ENCODE results near the gene VPS4A. TPM values are rescaled to one million over a fixed set of nuclear protein-coding genes. Genes with fewer than 3 reads are reported as not detected.

The VPS4A gene
- total RNA-seq, 1 donor from 2014 or later = 27.4 TPM

GRCh38 chr16:69315486-69316311 is 4.5 kb downstream of the VPS4A start:
- H3K4me3 ChIP-seq = no peak overlapping the region
- H3K36me3 ChIP-seq = peaks cover 71% of the 10 kb centered on the region
- no peak overlapping the region for H3K27ac ChIP-seq (replicated peaks)
- H3K4me1 ChIP-seq = peaks cover 45% of the 10 kb centered on the region
- intact Hi-C loops (cut with micrococcal nuclease) = no loop called here
- no peaks in the 10 kb centered on the region for H3K27me3 ChIP-seq (ENCODE audit: low read depth)
- no peak for TF ChIP-seq CTCF (IDR thresholded peaks at IDR 0.05; ENCODE audit: borderline replicate concordance)
- no peak for DNase-seq
- no peaks in the 10 kb centered on the region for H3K9me3 ChIP-seq (replicated peaks)

DNA sequence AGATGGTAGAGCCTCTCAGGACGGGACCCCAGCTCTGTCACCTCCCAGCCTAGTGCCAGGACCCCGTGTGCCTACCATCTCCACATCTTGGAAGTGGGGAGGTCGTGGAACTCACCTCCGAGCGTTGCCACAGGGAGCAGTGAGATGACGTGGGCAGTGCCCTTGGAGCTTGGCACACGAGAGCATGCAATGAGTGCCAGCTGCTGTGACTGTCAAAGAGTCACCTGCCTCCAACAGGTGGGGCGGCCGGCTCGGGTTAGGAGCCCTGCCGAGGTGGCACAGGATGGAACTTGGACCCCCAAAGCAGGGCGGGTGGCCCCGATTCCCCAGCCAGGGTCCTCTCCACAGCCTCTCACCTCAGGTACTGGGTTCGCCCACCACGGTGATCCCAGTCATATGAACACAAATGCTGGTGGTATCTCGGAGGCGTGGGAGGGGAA is 5.5 kb downstream of the VPS4A start:
- peaks cover 40% of the 10 kb centered on the region for H3K4me1 ChIP-seq
- TF ChIP-seq CTCF (IDR thresholded peaks at IDR 0.05; ENCODE audit: borderline replicate concordance) = no peak
- intact Hi-C loops (cut with micrococcal nuclease) = no loop called here
- H3K36me3 ChIP-seq = peaks cover 80% of the 10 kb centered on the region
- no peak overlapping the region for H3K4me3 ChIP-seq
- no peak for DNase-seq
- no peak overlapping the region for H3K27ac ChIP-seq (replicated peaks)
- no peaks in the 10 kb centered on the region for H3K9me3 ChIP-seq (replicated peaks)
- no peaks in the 10 kb centered on the region for H3K27me3 ChIP-seq (ENCODE audit: low read depth)

- Histone ChIP-seq H3K27me3 (ENCODE audit: low read depth) (no peaks in the 10 kb centered on the region), H3K4me1 (peaks cover 22% of the 10 kb centered on the region), H3K36me3 (peaks cover 97% of the 10 kb centered on the region), H3K27ac (replicated peaks) (no peak overlapping the region), H3K4me3 (no peak overlapping the region), H3K9me3 (replicated peaks) (no peaks in the 10 kb centered on the region)
- TF ChIP-seq CTCF (IDR thresholded peaks at IDR 0.05; ENCODE audit: borderline replicate concordance) = no peak
- intact Hi-C loops (cut with micrococcal nuclease) = no loop called here
- no peak for DNase-seq
Measured at GRCh38 chr16:69318177-69318910, 7.2 kb downstream of the VPS4A start.

DNA sequence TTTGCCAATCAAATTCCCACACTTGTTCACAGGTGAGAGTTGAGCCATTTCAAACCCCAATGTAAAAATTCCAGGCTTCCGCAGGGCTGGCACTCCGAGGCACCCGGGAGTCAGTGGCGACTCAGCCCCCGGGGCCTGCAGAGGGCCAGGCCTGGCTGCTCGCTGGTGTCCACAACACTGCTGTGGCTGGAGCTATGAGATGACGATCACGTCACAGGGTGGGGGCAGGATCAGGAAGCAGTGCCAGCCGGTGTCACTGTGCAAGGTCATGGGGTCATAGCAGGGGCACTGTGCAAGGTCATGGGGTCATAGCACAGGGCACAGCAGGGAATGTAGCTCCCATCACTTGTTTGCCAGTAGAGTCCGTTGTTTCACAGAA is 7.8 kb downstream of the VPS4A start:
- no peak overlapping the region for H3K27ac ChIP-seq (replicated peaks)
- peaks cover 21% of the 10 kb centered on the region for H3K4me1 ChIP-seq
- H3K4me3 ChIP-seq = no peak overlapping the region
- H3K36me3 ChIP-seq = peaks cover 97% of the 10 kb centered on the region
- H3K27me3 ChIP-seq (ENCODE audit: low read depth) = no peaks in the 10 kb centered on the region
- intact Hi-C loops (cut with micrococcal nuclease) = no loop called here
- H3K9me3 ChIP-seq (replicated peaks) = no peaks in the 10 kb centered on the region
- no peak for DNase-seq
- no peak for TF ChIP-seq CTCF (IDR thresholded peaks at IDR 0.05; ENCODE audit: borderline replicate concordance)

DNA sequence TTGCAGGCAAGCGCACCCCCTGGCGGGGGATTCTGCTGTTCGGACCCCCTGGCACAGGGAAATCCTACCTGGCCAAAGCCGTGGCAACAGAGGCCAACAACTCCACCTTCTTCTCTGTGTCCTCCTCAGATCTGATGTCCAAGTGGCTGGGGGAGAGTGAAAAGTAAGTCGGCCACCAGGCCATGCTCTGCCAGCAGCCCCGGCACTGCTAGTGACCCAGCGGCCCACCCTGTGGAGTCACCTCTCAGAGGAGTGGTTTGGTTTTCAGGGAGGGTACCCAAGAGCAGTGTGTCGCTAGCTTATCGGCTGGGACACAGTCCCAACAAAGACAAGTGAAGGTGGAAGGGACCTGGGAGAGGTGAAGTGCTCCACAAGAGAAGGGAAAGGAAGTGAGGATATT is 8.2 kb downstream of the VPS4A start:
- no peak for TF ChIP-seq CTCF (IDR thresholded peaks at IDR 0.05; ENCODE audit: borderline replicate concordance)
- H3K4me1 ChIP-seq = peaks cover 21% of the 10 kb centered on the region
- DNase-seq = no peak
- no peak overlapping the region for H3K27ac ChIP-seq (replicated peaks)
- H3K9me3 ChIP-seq (replicated peaks) = no peaks in the 10 kb centered on the region
- intact Hi-C loops (cut with micrococcal nuclease) = no loop called here
- no peaks in the 10 kb centered on the region for H3K27me3 ChIP-seq (ENCODE audit: low read depth)
- no peak overlapping the region for H3K4me3 ChIP-seq
- H3K36me3 ChIP-seq = peaks cover 97% of the 10 kb centered on the region

Measured in left ventricle myocardium inferior (tissue), 1 donor.